22Rv1 (cell line): ENCODE data around the gene LRRC59.

Experiments
- ZFX ChIP-seq: fragments of 450-650 bp; IDR thresholded peaks from 2 replicates; pipeline ENCODE4 v1.6.1; 2017; ENCODE audit warnings: antibody characterized with exemption, borderline replicate concordance
- TF ChIP-seq, protein P1 (sequence below): fragments of 450-650 bp; IDR thresholded peaks from 2 replicates; pipeline ENCODE4 v1.5.1; 2017; ENCODE audit warnings: mild to moderate bottlenecking

DNA sequence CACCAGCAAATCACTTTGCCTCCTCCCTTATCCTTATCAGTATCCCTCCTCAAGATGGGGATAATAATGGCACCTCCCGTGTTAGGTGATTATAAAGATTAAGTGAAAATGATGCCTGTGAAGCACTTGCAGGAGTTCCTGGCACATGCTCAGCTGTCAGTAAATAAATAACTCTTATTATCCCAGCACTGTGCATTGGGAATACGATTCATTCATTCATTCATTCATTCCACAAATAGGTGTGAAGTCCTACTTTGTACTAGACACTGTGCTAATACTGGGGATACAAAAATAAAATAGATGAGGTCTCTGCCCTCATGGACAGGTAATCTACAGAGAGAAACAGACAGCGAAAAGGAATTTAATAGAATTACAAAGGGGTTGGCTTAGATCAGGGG is 49.4 kb downstream of the LRRC59 start:
- TF ChIP-seq, protein P1, sequence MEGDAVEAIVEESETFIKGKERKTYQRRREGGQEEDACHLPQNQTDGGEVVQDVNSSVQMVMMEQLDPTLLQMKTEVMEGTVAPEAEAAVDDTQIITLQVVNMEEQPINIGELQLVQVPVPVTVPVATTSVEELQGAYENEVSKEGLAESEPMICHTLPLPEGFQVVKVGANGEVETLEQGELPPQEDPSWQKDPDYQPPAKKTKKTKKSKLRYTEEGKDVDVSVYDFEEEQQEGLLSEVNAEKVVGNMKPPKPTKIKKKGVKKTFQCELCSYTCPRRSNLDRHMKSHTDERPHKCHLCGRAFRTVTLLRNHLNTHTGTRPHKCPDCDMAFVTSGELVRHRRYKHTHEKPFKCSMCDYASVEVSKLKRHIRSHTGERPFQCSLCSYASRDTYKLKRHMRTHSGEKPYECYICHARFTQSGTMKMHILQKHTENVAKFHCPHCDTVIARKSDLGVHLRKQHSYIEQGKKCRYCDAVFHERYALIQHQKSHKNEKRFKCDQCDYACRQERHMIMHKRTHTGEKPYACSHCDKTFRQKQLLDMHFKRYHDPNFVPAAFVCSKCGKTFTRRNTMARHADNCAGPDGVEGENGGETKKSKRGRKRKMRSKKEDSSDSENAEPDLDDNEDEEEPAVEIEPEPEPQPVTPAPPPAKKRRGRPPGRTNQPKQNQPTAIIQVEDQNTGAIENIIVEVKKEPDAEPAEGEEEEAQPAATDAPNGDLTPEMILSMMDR = no peak
- no peak for TF ChIP-seq ZFX
